ENCODE results near the gene MPRIP.
A peak's percentile ranks its signal among the peaks of the same experiment; 100 is the strongest.

Gene MPRIP

GRCh38 chr17:16997514-16998429 is 44.5 kb upstream of the MPRIP start:
- no peak for TF ChIP-seq BACH2 (CRISPR knock-in tag; IDR thresholded peaks at IDR 0.05; ENCODE audit: borderline replicate concordance)
- no peak for TF ChIP-seq PPARA (CRISPR knock-in tag; IDR thresholded peaks at IDR 0.05; ENCODE audit: borderline replicate concordance)
- no peak for TF ChIP-seq TOX (CRISPR knock-in tag; IDR thresholded peaks at IDR 0.05; ENCODE audit: borderline replicate concordance)
- TF ChIP-seq ESRRG (CRISPR knock-in tag; IDR thresholded peaks at IDR 0.05) = no peak
- no peak for TF ChIP-seq TCF4 (CRISPR knock-in tag; IDR thresholded peaks at IDR 0.05; ENCODE audit: borderline replicate concordance)
- TF ChIP-seq ZNF565 (CRISPR knock-in tag; conservative IDR thresholded peaks at IDR 0.05; ENCODE audit: low read depth) = no peak
- no peak for TF ChIP-seq ZFP30 (CRISPR knock-in tag; IDR thresholded peaks at IDR 0.05)
- no peak for TF ChIP-seq SNAI2 (CRISPR knock-in tag; IDR thresholded peaks at IDR 0.05)
- no peak for TF ChIP-seq POU6F1 (CRISPR knock-in tag; IDR thresholded peaks at IDR 0.05; ENCODE audit: borderline replicate concordance, low read depth)
- no peak for TF ChIP-seq RARB (CRISPR knock-in tag; IDR thresholded peaks at IDR 0.05)
- no peak for TF ChIP-seq ISL1 (CRISPR knock-in tag; IDR thresholded peaks at IDR 0.05)
- TF ChIP-seq GLIS3 (CRISPR knock-in tag; IDR thresholded peaks at IDR 0.05) = no peak
- TF ChIP-seq, protein P1, sequence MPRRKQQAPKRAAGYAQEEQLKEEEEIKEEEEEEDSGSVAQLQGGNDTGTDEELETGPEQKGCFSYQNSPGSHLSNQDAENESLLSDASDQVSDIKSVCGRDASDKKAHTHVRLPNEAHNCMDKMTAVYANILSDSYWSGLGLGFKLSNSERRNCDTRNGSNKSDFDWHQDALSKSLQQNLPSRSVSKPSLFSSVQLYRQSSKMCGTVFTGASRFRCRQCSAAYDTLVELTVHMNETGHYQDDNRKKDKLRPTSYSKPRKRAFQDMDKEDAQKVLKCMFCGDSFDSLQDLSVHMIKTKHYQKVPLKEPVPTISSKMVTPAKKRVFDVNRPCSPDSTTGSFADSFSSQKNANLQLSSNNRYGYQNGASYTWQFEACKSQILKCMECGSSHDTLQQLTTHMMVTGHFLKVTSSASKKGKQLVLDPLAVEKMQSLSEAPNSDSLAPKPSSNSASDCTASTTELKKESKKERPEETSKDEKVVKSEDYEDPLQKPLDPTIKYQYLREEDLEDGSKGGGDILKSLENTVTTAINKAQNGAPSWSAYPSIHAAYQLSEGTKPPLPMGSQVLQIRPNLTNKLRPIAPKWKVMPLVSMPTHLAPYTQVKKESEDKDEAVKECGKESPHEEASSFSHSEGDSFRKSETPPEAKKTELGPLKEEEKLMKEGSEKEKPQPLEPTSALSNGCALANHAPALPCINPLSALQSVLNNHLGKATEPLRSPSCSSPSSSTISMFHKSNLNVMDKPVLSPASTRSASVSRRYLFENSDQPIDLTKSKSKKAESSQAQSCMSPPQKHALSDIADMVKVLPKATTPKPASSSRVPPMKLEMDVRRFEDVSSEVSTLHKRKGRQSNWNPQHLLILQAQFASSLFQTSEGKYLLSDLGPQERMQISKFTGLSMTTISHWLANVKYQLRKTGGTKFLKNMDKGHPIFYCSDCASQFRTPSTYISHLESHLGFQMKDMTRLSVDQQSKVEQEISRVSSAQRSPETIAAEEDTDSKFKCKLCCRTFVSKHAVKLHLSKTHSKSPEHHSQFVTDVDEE (CRISPR knock-in tag; IDR thresholded peaks at IDR 0.05) = no peak
- TF ChIP-seq ZFP3 (CRISPR knock-in tag; IDR thresholded peaks at IDR 0.05) = no peak
- TF ChIP-seq ZC3H10 (CRISPR knock-in tag; IDR thresholded peaks at IDR 0.05) = no peak
- no peak for TF ChIP-seq ARNTL (CRISPR knock-in tag; IDR thresholded peaks at IDR 0.05; ENCODE audit: borderline replicate concordance, low read depth)
- no peak for TF ChIP-seq OSR1 (CRISPR knock-in tag; IDR thresholded peaks at IDR 0.05)
- no peak for TF ChIP-seq ZNF8 (CRISPR knock-in tag; IDR thresholded peaks at IDR 0.05)
- TF ChIP-seq CREB5 (CRISPR knock-in tag; IDR thresholded peaks at IDR 0.05; ENCODE audit: low read depth) = no peak
- TF ChIP-seq PATZ1 (CRISPR knock-in tag; IDR thresholded peaks at IDR 0.05; ENCODE audit: borderline replicate concordance) = no peak
- peak; percentile 83 for ATAC-seq

- TF ChIP-seq ZFP30 (CRISPR knock-in tag; IDR thresholded peaks at IDR 0.05) = no peak
- TF ChIP-seq ZC3H10 (CRISPR knock-in tag; IDR thresholded peaks at IDR 0.05) = no peak
- no peak for ATAC-seq
Observed at GRCh38 chr17:16999931-17000625, 42.2 kb upstream of the MPRIP start.

- TF ChIP-seq ARNTL (CRISPR knock-in tag; IDR thresholded peaks at IDR 0.05; ENCODE audit: borderline replicate concordance, low read depth) (no peak), POU6F1 (CRISPR knock-in tag; IDR thresholded peaks at IDR 0.05; ENCODE audit: borderline replicate concordance, low read depth) (no peak), ZNF565 (CRISPR knock-in tag; conservative IDR thresholded peaks at IDR 0.05; ENCODE audit: low read depth) (no peak)
- ATAC-seq = peak; percentile 14
Observed at GRCh38 chr17:17001076-17001777, 41.0 kb upstream of the MPRIP start.

Measured in SK-N-SH treated with all-trans-retinoic acid at 6 μM for 48 hours (cell line).